Measurements from ENCODE around the gene NEO1.

The NEO1 gene

GRCh38 chr15:73323374-73323955 is 271.2 kb downstream of the NEO1 start:
- H3K36me3 Mint-ChIP-seq (ENCODE audit: low read depth) = no peaks in the 10 kb centered on the region
- H3K4me3 Mint-ChIP-seq = no peak overlapping the region
- H3K9me3 Mint-ChIP-seq = no peaks in the 10 kb centered on the region
- no peak overlapping the region for H3K27ac Mint-ChIP-seq
- H3K4me1 Mint-ChIP-seq (ENCODE audit: low read depth) = peaks cover 4% of the 10 kb centered on the region
- H3K27me3 Mint-ChIP-seq (ENCODE audit: low read depth) = peaks cover 8% of the 10 kb centered on the region
- DNase-seq (ENCODE audit: low spot score) = no peak

- Mint-ChIP-seq H3K27me3 (ENCODE audit: low read depth) (peaks cover 8% of the 10 kb centered on the region), H3K27ac (no peak overlapping the region), H3K9me3 (no peaks in the 10 kb centered on the region), H3K36me3 (ENCODE audit: low read depth) (no peaks in the 10 kb centered on the region), H3K4me1 (ENCODE audit: low read depth) (peaks cover 4% of the 10 kb centered on the region), H3K4me3 (no peak overlapping the region)
- no peak for DNase-seq (ENCODE audit: low spot score)
Observed at GRCh38 chr15:73323956-73324355, 271.7 kb downstream of the NEO1 start.

GRCh38 chr15:73324496-73325170 is 272.4 kb downstream of the NEO1 start:
- no peak for DNase-seq (ENCODE audit: low spot score)
- Mint-ChIP-seq H3K27me3 (ENCODE audit: low read depth) (peaks cover 4% of the 10 kb centered on the region), H3K36me3 (ENCODE audit: low read depth) (no peaks in the 10 kb centered on the region), H3K4me1 (ENCODE audit: low read depth) (peaks cover 4% of the 10 kb centered on the region), H3K4me3 (no peak overlapping the region), H3K9me3 (no peaks in the 10 kb centered on the region), H3K27ac (no peak overlapping the region)

- peaks cover 4% of the 10 kb centered on the region for H3K27me3 Mint-ChIP-seq (ENCODE audit: low read depth)
- H3K4me3 Mint-ChIP-seq = no peak overlapping the region
- peak overlapping the region; percentile 55 for H3K27ac Mint-ChIP-seq
- no peaks in the 10 kb centered on the region for H3K9me3 Mint-ChIP-seq
- no peaks in the 10 kb centered on the region for H3K36me3 Mint-ChIP-seq (ENCODE audit: low read depth)
- peaks cover 4% of the 10 kb centered on the region for H3K4me1 Mint-ChIP-seq (ENCODE audit: low read depth)
- peak; percentile 16 for DNase-seq (ENCODE audit: low spot score)
Observed at GRCh38 chr15:73325191-73325861, 273.1 kb downstream of the NEO1 start.

- Mint-ChIP-seq H3K4me3 (no peak overlapping the region), H3K27me3 (ENCODE audit: low read depth) (peaks cover 4% of the 10 kb centered on the region), H3K9me3 (no peaks in the 10 kb centered on the region), H3K27ac (no peak overlapping the region), H3K36me3 (ENCODE audit: low read depth) (no peaks in the 10 kb centered on the region), H3K4me1 (ENCODE audit: low read depth) (peaks cover 4% of the 10 kb centered on the region)
- no peak for DNase-seq (ENCODE audit: low spot score)
Observed at GRCh38 chr15:73326157-73326556, 273.9 kb downstream of the NEO1 start.

GRCh38 chr15:73328149-73328820 is 276.0 kb downstream of the NEO1 start:
- Mint-ChIP-seq H3K36me3 (ENCODE audit: low read depth) (no peaks in the 10 kb centered on the region), H3K4me1 (ENCODE audit: low read depth) (peaks cover 4% of the 10 kb centered on the region), H3K4me3 (no peak overlapping the region), H3K9me3 (no peaks in the 10 kb centered on the region), H3K27ac (no peak overlapping the region), H3K27me3 (ENCODE audit: low read depth) (peaks cover 4% of the 10 kb centered on the region)
- DNase-seq (ENCODE audit: low spot score) = no peak

- H3K36me3 Mint-ChIP-seq (ENCODE audit: low read depth) = no peaks in the 10 kb centered on the region
- H3K27me3 Mint-ChIP-seq (ENCODE audit: low read depth) = peaks cover 4% of the 10 kb centered on the region
- H3K4me1 Mint-ChIP-seq (ENCODE audit: low read depth) = peaks cover 4% of the 10 kb centered on the region
- H3K9me3 Mint-ChIP-seq = no peaks in the 10 kb centered on the region
- H3K4me3 Mint-ChIP-seq = no peak overlapping the region
- H3K27ac Mint-ChIP-seq = no peak overlapping the region
- no peak for DNase-seq (ENCODE audit: low spot score)
Observed at GRCh38 chr15:73328981-73329380, 276.7 kb downstream of the NEO1 start.

- H3K27me3 Mint-ChIP-seq (ENCODE audit: low read depth) = peaks cover 4% of the 10 kb centered on the region
- H3K36me3 Mint-ChIP-seq (ENCODE audit: low read depth) = no peaks in the 10 kb centered on the region
- H3K9me3 Mint-ChIP-seq = no peaks in the 10 kb centered on the region
- no peak overlapping the region for H3K27ac Mint-ChIP-seq
- H3K4me1 Mint-ChIP-seq (ENCODE audit: low read depth) = peaks cover 4% of the 10 kb centered on the region
- no peak for DNase-seq (ENCODE audit: low spot score)
- H3K4me3 Mint-ChIP-seq = no peak overlapping the region
Observed at GRCh38 chr15:73329501-73330200, 277.4 kb downstream of the NEO1 start.

GRCh38 chr15:73330206-73331051 is 278.2 kb downstream of the NEO1 start:
- peaks cover 4% of the 10 kb centered on the region for H3K27me3 Mint-ChIP-seq (ENCODE audit: low read depth)
- H3K9me3 Mint-ChIP-seq = no peaks in the 10 kb centered on the region
- H3K36me3 Mint-ChIP-seq (ENCODE audit: low read depth) = no peaks in the 10 kb centered on the region
- peaks cover 4% of the 10 kb centered on the region for H3K4me1 Mint-ChIP-seq (ENCODE audit: low read depth)
- H3K27ac Mint-ChIP-seq = no peak overlapping the region
- no peak overlapping the region for H3K4me3 Mint-ChIP-seq
- DNase-seq (ENCODE audit: low spot score) = no peak

- Mint-ChIP-seq H3K36me3 (ENCODE audit: low read depth) (no peaks in the 10 kb centered on the region), H3K4me3 (no peak overlapping the region), H3K27ac (no peak overlapping the region), H3K4me1 (ENCODE audit: low read depth) (no peaks in the 10 kb centered on the region), H3K9me3 (no peaks in the 10 kb centered on the region), H3K27me3 (ENCODE audit: low read depth) (no peaks in the 10 kb centered on the region)
- DNase-seq (ENCODE audit: low spot score) = no peak
Observed at GRCh38 chr15:73331501-73331900, 279.2 kb downstream of the NEO1 start.

GRCh38 chr15:73331991-73332925 is 280.0 kb downstream of the NEO1 start:
- H3K4me3 Mint-ChIP-seq = no peak overlapping the region
- no peaks in the 10 kb centered on the region for H3K9me3 Mint-ChIP-seq
- H3K27ac Mint-ChIP-seq = no peak overlapping the region
- H3K27me3 Mint-ChIP-seq (ENCODE audit: low read depth) = no peaks in the 10 kb centered on the region
- no peaks in the 10 kb centered on the region for H3K4me1 Mint-ChIP-seq (ENCODE audit: low read depth)
- H3K36me3 Mint-ChIP-seq (ENCODE audit: low read depth) = no peaks in the 10 kb centered on the region
- no peak for DNase-seq (ENCODE audit: low spot score)

- no peaks in the 10 kb centered on the region for H3K4me1 Mint-ChIP-seq (ENCODE audit: low read depth)
- no peaks in the 10 kb centered on the region for H3K36me3 Mint-ChIP-seq (ENCODE audit: low read depth)
- DNase-seq (ENCODE audit: low spot score) = no peak
- H3K27me3 Mint-ChIP-seq (ENCODE audit: low read depth) = no peaks in the 10 kb centered on the region
- H3K4me3 Mint-ChIP-seq = no peak overlapping the region
- H3K27ac Mint-ChIP-seq = no peak overlapping the region
- no peaks in the 10 kb centered on the region for H3K9me3 Mint-ChIP-seq
Observed at GRCh38 chr15:73333001-73333400, 280.7 kb downstream of the NEO1 start.

Measured in T-helper 2 cell treated with Interferon-gamma antibody and Interleukin-4, amounts not matched to agents 5 μg/mL and 100 μg/mL, for 36 hours (primary cell).